Right atrium auricular region (tissue), 2 donors: ENCODE results near the gene MEAK7. TPM values are rescaled to one million over a fixed set of nuclear protein-coding genes. Genes with fewer than 3 reads are reported as not detected.
"Not testable (repeated sequence)": the region's sequence is repeated elsewhere in the genome, so short reads cannot be mapped to it uniquely, and the experiment has no call there.

ENCODE experiments used
- DNase-seq: peaks from one replicate; pipeline ENCODE4 v3.0.0-alpha.2; 2019; ENCODE audit warnings: low spot score
- H3K27ac ChIP-seq, 2 donors: fragments of 200-600 bp; sonication (generic); 1 replicate in 1 of 2; 2 replicates in 1 of 2; pipeline ENCODE4 v1.5.1; 2016 to 2019
- H3K27me3 ChIP-seq, 2 donors: fragments of 200-600 bp; sonication (generic); one replicate each; pipeline versions ENCODE4 v1.5.1 to v1.6.0; 2017 to 2019
- H3K36me3 ChIP-seq: fragments of 200-600 bp; sonication (generic); one replicate; pipeline ENCODE4 v1.5.1; 2016
- H3K4me1 ChIP-seq, 2 donors: fragments of 200-600 bp; sonication (generic); one replicate each; pipeline versions ENCODE4 v1.5.1 to v1.6.0; 2017 to 2019
- H3K4me3 ChIP-seq, 2 donors: fragments of 200-600 bp; sonication (generic); 1 replicate in 1 of 2; 2 replicates in 1 of 2; pipeline ENCODE4 v1.5.1; 2017 to 2019; ENCODE audit warnings: mild to moderate bottlenecking in 1 of 2, moderate library complexity in 1 of 2
- H3K9me3 ChIP-seq, 2 donors: fragments of 200-600 bp; sonication (generic); one replicate each; pipeline ENCODE4 v1.5.1; 2019
- CTCF ChIP-seq, 2 donors: fragments of 200-600 bp; sonication (generic); IDR thresholded peaks; one replicate each; pipeline ENCODE4 v1.5.1; 2019; ENCODE audit warnings: antibody characterized with exemption in 2 of 2
- total RNA-seq, 2 donors: library from RNA; depleted of rRNA; stranded (reverse); fragments of >200 nt; gene quantifications; one replicate each; pipeline ENCODE4 v1.1.0, GENCODE V29; 2016

The MEAK7 gene
- total RNA-seq, 2 donors from 2014 or later, result 5.3 to 6.9 TPM

DNA sequence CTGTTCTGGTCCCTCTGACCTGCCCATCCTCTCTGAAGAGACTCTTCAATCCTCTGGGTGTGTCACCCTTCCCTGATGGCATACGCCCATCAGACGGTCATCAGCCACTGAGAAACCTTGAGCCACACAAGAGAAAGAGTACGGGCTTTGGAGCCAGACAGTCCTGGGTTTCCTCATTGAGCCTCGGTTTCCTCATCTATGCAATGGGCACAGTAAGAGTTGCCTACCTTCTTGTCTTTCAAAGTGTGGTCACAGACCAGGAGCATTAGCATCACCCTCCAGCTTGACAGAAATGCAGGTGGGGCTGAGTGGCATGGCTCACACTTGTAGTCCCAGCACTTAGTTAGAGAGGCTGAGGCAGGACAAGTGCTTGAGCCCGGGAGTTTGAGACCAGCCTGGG lies 26.1 kb upstream of the MEAK7 start:
- no peak overlapping the region for H3K4me3 ChIP-seq
- no peak for TF ChIP-seq CTCF (IDR thresholded peaks at IDR 0.05)
- no peaks in the 10 kb centered on the region for H3K27me3 ChIP-seq
- no peak for DNase-seq
- H3K4me1 ChIP-seq, result peaks cover 0 to 46% of the 10 kb centered on the region in 2 donors
- H3K36me3 ChIP-seq, result no peaks in the 10 kb centered on the region
- H3K27ac ChIP-seq, result no peak overlapping the region
- H3K9me3 ChIP-seq, result no peaks in the 10 kb centered on the region

DNA sequence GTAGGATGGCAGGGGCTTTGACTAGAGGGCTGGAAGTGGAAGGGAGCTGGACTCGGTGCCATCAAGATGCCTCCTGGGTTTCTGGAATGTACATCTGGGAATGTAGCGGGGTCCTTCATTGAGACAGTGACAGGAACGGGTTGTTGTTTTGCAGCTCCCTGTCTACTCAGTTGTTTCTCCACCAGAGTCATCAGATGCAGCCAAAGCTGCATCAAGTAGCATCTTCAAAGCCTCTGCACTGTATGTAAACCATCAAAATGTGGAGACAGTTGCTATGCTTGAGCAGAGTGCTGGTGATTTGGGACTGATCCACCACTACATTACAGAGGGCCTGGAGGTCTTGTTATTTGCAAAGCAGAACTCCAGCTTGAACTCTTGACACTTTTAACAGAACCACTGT lies 25.1 kb upstream of the MEAK7 start:
- peaks cover 0 to 46% of the 10 kb centered on the region in 2 donors for H3K4me1 ChIP-seq
- H3K27ac ChIP-seq, result no peak overlapping the region
- no peak for DNase-seq
- H3K27me3 ChIP-seq, result no peaks in the 10 kb centered on the region
- H3K36me3 ChIP-seq, result no peaks in the 10 kb centered on the region
- TF ChIP-seq CTCF (IDR thresholded peaks at IDR 0.05), result no peak
- no peak overlapping the region for H3K4me3 ChIP-seq
- H3K9me3 ChIP-seq, result no peaks in the 10 kb centered on the region

GRCh38 chr16:84528322-84528721 lies 23.9 kb upstream of the MEAK7 start:
- Histone ChIP-seq H3K4me1 (peaks cover 0 to 43% of the 10 kb centered on the region in 2 donors), H3K27me3 (no peaks in the 10 kb centered on the region), H3K36me3 (no peaks in the 10 kb centered on the region), H3K4me3 (no peak overlapping the region), H3K27ac (peak overlapping the region in 1 of 2 donors; percentile 66), H3K9me3 (no peaks in the 10 kb centered on the region)
- no peak for TF ChIP-seq CTCF (IDR thresholded peaks at IDR 0.05)
- no peak for DNase-seq

DNA sequence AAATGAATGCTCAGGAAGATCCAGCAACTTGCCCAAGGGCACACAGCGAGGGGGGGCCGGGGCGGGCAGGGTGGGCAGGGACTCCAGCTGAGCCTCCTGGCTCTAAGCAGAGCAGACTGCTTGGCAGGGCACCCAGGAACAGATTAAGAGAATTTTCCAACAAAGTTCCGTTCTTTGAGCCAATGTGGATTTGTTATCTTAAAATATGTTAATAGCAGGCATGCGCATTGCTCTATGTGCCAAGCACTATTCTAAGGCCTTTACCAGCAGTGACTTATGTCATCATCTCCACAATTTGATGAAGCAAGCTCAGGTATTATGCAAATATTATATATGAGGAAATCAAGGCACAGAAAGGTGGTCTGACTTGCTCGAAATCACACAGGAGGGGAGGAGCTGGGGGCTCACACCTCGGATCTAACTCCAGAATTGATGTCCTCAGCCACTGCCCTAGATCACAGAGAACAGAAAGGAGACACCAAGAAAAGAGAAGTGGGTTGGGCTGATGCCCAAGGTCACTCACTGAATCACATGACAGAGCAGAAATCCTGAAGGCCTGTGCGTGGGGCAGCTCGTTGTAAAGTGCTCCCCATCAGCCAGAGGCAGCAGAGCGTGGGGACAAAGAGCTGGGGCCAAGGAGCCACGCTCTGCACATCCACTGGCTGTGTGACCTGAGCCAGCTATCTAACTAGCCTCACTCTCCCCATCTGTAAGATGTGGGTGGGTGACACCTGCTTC lies 23.2 kb upstream of the MEAK7 start:
- DNase-seq, result no peak
- TF ChIP-seq CTCF (IDR thresholded peaks at IDR 0.05), result no peak
- Histone ChIP-seq H3K4me3 (peak overlapping the region in 1 of 2 donors; percentile 19), H3K27me3 (no peaks in the 10 kb centered on the region), H3K9me3 (no peaks in the 10 kb centered on the region), H3K27ac (peak overlapping the region; percentile 65 to 66), H3K36me3 (no peaks in the 10 kb centered on the region), H3K4me1 (peaks cover 0 to 37% of the 10 kb centered on the region in 2 donors)

DNA sequence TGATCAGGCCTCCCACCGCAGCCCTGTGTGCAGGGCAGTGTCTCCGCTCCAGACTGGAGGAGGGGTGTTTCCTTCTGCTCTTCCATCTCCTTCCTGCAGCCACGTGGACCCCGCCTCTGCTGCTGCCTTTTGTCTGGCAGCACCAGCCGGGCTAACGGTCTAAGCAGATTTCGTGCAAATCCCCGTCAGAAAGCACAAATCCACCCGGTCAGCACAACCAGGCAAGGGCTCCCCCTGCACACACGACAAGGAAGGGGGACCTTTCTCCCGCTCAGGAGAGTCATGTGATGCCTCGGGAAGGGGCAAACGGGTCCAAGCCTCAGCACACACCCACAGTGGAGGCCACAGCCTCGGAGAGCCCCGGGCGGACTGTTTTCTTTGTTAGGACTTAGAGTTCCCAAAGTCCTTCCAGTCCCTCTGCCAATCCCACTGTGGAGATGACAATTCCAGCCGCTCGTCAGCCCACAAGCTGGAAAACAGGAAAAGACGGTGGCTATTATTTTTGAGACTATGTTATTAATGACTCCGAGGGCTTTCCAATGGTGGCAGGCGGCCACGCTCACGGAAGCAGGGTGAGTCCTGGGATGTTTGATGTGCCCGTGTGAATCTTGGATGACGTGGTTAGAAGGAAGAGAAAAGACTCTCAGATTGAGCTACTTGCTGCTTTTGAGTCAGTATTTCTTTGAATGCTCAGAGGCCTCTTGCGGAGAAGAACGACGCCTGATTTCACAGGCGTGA lies 22.5 kb upstream of the MEAK7 start:
- DNase-seq, result no peak

GRCh38 chr16:84524941-84525581 lies 20.6 kb upstream of the MEAK7 start:
- H3K27me3 ChIP-seq, DNase-seq: not testable (repeated sequence)

More for the DNA sequence above, 22.5 kb upstream of the MEAK7 start:
- H3K36me3 ChIP-seq, result no peaks in the 10 kb centered on the region
- H3K27ac ChIP-seq, result peak overlapping the region; percentile 65 to 66
- H3K4me1 ChIP-seq, result peaks cover 0 to 29% of the 10 kb centered on the region in 2 donors
- H3K27me3 ChIP-seq, result no peaks in the 10 kb centered on the region
- H3K9me3 ChIP-seq, result no peaks in the 10 kb centered on the region
- peak overlapping the region in 1 of 2 donors; percentile 19 for H3K4me3 ChIP-seq
- TF ChIP-seq CTCF (IDR thresholded peaks at IDR 0.05), result no peak

More at GRCh38 chr16:84524941-84525581, 20.6 kb upstream of the MEAK7 start:
- H3K9me3 ChIP-seq, H3K36me3 ChIP-seq, H3K4me3 ChIP-seq, H3K27ac ChIP-seq: not testable (repeated sequence)
- H3K4me1 ChIP-seq, result peaks cover 0 to 22% of the 10 kb centered on the region in 2 donors
